Hematopoietic multipotent progenitor cell treated with erythropoietin and hydrocortisone succinate and interleukin-3 and kit ligand, for 15 days (in vitro differentiated cells): ENCODE results near the gene CX3CL1.
"Not testable (repeated sequence)": the region's sequence is repeated elsewhere in the genome, so short reads cannot be mapped to it uniquely, and the experiment has no call there.

Experiments
- DNase-seq: peaks from one replicate; pipeline ENCODE4 v3.0.0-alpha.2; 2015; ENCODE audit warnings: low spot score

Gene CX3CL1

GRCh38 chr16:57382535-57383275, 10.4 kb downstream of the CX3CL1 start:
- no peak for DNase-seq

GRCh38 chr16:57383276-57384247, 11.3 kb downstream of the CX3CL1 start:
- peak; percentile 9 for DNase-seq

- no peak for DNase-seq
Observed at GRCh38 chr16:57384248-57385070, 12.2 kb downstream of the CX3CL1 start.

- DNase-seq: no peak
Observed at GRCh38 chr16:57385083-57385482, 12.8 kb downstream of the CX3CL1 start.

GRCh38 chr16:57386381-57386951, 14.2 kb downstream of the CX3CL1 start:
- no peak for DNase-seq

- no peak for DNase-seq
Observed at GRCh38 chr16:57387598-57388354, 15.5 kb downstream of the CX3CL1 start.

- no peak for DNase-seq
Observed at GRCh38 chr16:57388359-57389086, 16.2 kb downstream of the CX3CL1 start.

GRCh38 chr16:57389087-57389468, 16.8 kb downstream of the CX3CL1 start:
- DNase-seq: no peak

GRCh38 chr16:57390636-57391295, 18.5 kb downstream of the CX3CL1 start:
- DNase-seq: no peak

GRCh38 chr16:57391300-57391699, 19.0 kb downstream of the CX3CL1 start:
- no peak for DNase-seq

GRCh38 chr16:57391708-57392107, 19.4 kb downstream of the CX3CL1 start:
- no peak for DNase-seq

- DNase-seq: no peak
Observed at GRCh38 chr16:57392694-57393093, 20.4 kb downstream of the CX3CL1 start.

- DNase-seq: no peak
Observed at GRCh38 chr16:57394444-57394843, 22.2 kb downstream of the CX3CL1 start.

GRCh38 chr16:57395026-57395425, 22.7 kb downstream of the CX3CL1 start:
- DNase-seq: no peak

GRCh38 chr16:57396786-57397185, 24.5 kb downstream of the CX3CL1 start:
- no peak for DNase-seq

GRCh38 chr16:57397493-57397892, 25.2 kb downstream of the CX3CL1 start:
- DNase-seq: not testable (repeated sequence)

- no peak for DNase-seq
Observed at GRCh38 chr16:57401943-57402640, 29.8 kb downstream of the CX3CL1 start.

- no peak for DNase-seq
Observed at GRCh38 chr16:57403965-57404817, 31.9 kb downstream of the CX3CL1 start, which contains the start of gene CCL17. Gene CCL17 (plus strand): TSS chr16:57404767. CDS start chr16:57413933, 9,166 bp downstream.
